GM23338 (cell line): ENCODE results near the gene SLC24A4.

Source experiments
- CREB1 ChIP-seq: fragments of 250-450 bp; sonication (Bioruptor Pico); IDR thresholded peaks from 2 replicates; pipeline ENCODE4 v1.5.0; 2020; ENCODE audit warnings: low read depth, mild to moderate bottlenecking, moderate library complexity
- CTCF ChIP-seq, 2 experiments: fragments of 200-600 bp in 1 of 2; sonication (generic) in 1 of 2; conservative IDR thresholded peaks; 2 replicates each; pipeline versions ENCODE4 v1.5.1 to v1.6.1; 2016 to 2017; ENCODE audit warnings: antibody characterized with exemption in 2 of 2, low read depth in 2 of 2, mild to moderate bottlenecking in 2 of 2, moderate library complexity in 1 of 2
- EZH2 ChIP-seq: fragments of 200-600 bp; sonication (generic); IDR thresholded peaks from one replicate; pipeline ENCODE4 v1.8.0; 2017; ENCODE audit warnings: antibody characterized with exemption, mild to moderate bottlenecking, low read depth; ENCODE audit not compliant: unreplicated experiment

GRCh38 chr14:92539419-92539818 is 216.5 kb downstream of the SLC24A4 start:
- TF ChIP-seq CTCF (conservative IDR thresholded peaks at IDR 0.05; ENCODE audit: low read depth in 2 of 2) (no peak), EZH2 (no peak), CREB1 (CRISPR knock-in tag) (no peak)
